DOHH2 (cell line): ENCODE measurements around the gene HYOU1.

Experiments used
- H3F3A ChIP-seq: fragments of 200-600 bp; sonication (generic), shearing (Covaris generic); 2 replicates; pipeline ENCODE4 v1.6.0; 2016; ENCODE audit warnings: antibody characterized with exemption, mild to moderate bottlenecking; ENCODE audit not compliant: control insufficient read depth, insufficient read depth
- H3K27ac ChIP-seq: fragments of 200-600 bp; sonication (generic); 2 replicates; pipeline ENCODE4 v1.5.1; 2014; ENCODE audit warnings: low read depth, mild to moderate bottlenecking, low read length, moderate library complexity
- H3K27me3 ChIP-seq: fragments of 200-600 bp; sonication (generic); 2 replicates; pipeline ENCODE4 v1.6.1; 2014; ENCODE audit warnings: mild to moderate bottlenecking, low read length, mixed read lengths; ENCODE audit not compliant: control insufficient read depth
- H3K36me3 ChIP-seq: fragments of 200-600 bp; sonication (generic); 2 replicates; pipeline ENCODE4 v1.6.1; 2014; ENCODE audit warnings: mild to moderate bottlenecking, low read length, moderate library complexity, mixed read lengths; ENCODE audit not compliant: control insufficient read depth
- H3K4me1 ChIP-seq: fragments of 200-600 bp; sonication (generic); 2 replicates; pipeline ENCODE4 v1.6.1; 2014; ENCODE audit warnings: mild to moderate bottlenecking, low read length, mixed read lengths; ENCODE audit not compliant: control insufficient read depth
- H3K4me2 ChIP-seq: fragments of 200-600 bp; sonication (generic); 2 replicates; pipeline ENCODE4 v1.6.0; 2014; ENCODE audit warnings: mild to moderate bottlenecking, low read length, moderate library complexity
- H3K4me3 ChIP-seq: fragments of 200-600 bp; sonication (generic); 2 replicates; pipeline ENCODE4 v1.5.1; 2014; ENCODE audit warnings: mild to moderate bottlenecking, low read length, mixed read lengths
- H3K79me2 ChIP-seq: fragments of 200-600 bp; sonication (generic); 2 replicates; pipeline ENCODE4 v1.6.1; 2014; ENCODE audit warnings: mild to moderate bottlenecking, low read length, mixed read lengths; ENCODE audit not compliant: control insufficient read depth
- H3K9me2 ChIP-seq: fragments of 200-600 bp; sonication (generic); replicated peaks from 2 replicates; pipeline ENCODE4 v1.6.1; 2014; ENCODE audit warnings: mild to moderate bottlenecking, low read length, mixed read lengths; ENCODE audit not compliant: control insufficient read depth
- H3K9me3 ChIP-seq: fragments of 200-600 bp; sonication (generic); 2 replicates; pipeline ENCODE4 v1.6.1; 2014; ENCODE audit warnings: antibody characterized with exemption, low read length, mixed read lengths; ENCODE audit not compliant: control insufficient read depth, insufficient read depth
- H4K20me1 ChIP-seq: fragments of 200-600 bp; sonication (generic); 2 replicates; pipeline ENCODE4 v1.6.0; 2014; ENCODE audit warnings: low read depth, mild to moderate bottlenecking, antibody characterized with exemption, low read length, moderate library complexity; ENCODE audit not compliant: control insufficient read depth, insufficient read depth
- CTCF ChIP-seq: fragments of 200-600 bp; sonication (generic); IDR thresholded peaks from one replicate; pipeline ENCODE4 v1.5.1; 2014; ENCODE audit warnings: antibody characterized with exemption, mild to moderate bottlenecking, low read depth, low read length; ENCODE audit not compliant: poor library complexity, severe bottlenecking
- EZH2phosphoT487 ChIP-seq: fragments of 200-600 bp; sonication (generic); IDR thresholded peaks from 2 replicates; pipeline ENCODE4 v1.6.1; 2017; ENCODE audit warnings: borderline replicate concordance, mild to moderate bottlenecking, antibody characterized with exemption, low read length, moderate library complexity, mixed read lengths

The HYOU1 gene

GRCh38 chr11:119016216-119017009, 40.6 kb downstream of the HYOU1 start:
- H3K27me3 ChIP-seq = peaks cover 3% of the 10 kb centered on the region; the same call in 1 of the 2 replicates
- peak overlapping the region; percentile 77 for H3K4me2 ChIP-seq
- no peaks in the 10 kb centered on the region for H3K9me2 ChIP-seq
- peaks cover 72% of the 10 kb centered on the region for H3K36me3 ChIP-seq
- peaks cover 6% of the 10 kb centered on the region; the same call in 1 of the 2 replicates for H4K20me1 ChIP-seq
- no peaks in the 10 kb centered on the region for H3K9me3 ChIP-seq
- peaks cover 60% of the 10 kb centered on the region for H3F3A ChIP-seq
- H3K4me3 ChIP-seq = peak overlapping the region; percentile 96
- H3K4me1 ChIP-seq = peaks cover 33% of the 10 kb centered on the region
- H3K27ac ChIP-seq = peak overlapping the region; percentile 93
- H3K79me2 ChIP-seq = peaks cover 62% of the 10 kb centered on the region
- no peak for TF ChIP-seq EZH2phosphoT487

GRCh38 chr11:119015054-119015611, 41.9 kb downstream of the HYOU1 start:
- no peak for TF ChIP-seq CTCF
- TF ChIP-seq EZH2phosphoT487 = no peak
- peaks cover 61% of the 10 kb centered on the region for H3F3A ChIP-seq
- peaks cover 49% of the 10 kb centered on the region for H3K79me2 ChIP-seq
- H3K9me2 ChIP-seq = no peaks in the 10 kb centered on the region
- H3K4me1 ChIP-seq = peaks cover 22% of the 10 kb centered on the region
- peaks cover 6% of the 10 kb centered on the region; the same call in 1 of the 2 replicates for H4K20me1 ChIP-seq
- peaks cover 71% of the 10 kb centered on the region for H3K36me3 ChIP-seq
- no peaks in the 10 kb centered on the region for H3K9me3 ChIP-seq
- H3K27me3 ChIP-seq = peaks cover 3% of the 10 kb centered on the region; the same call in 1 of the 2 replicates
- H3K27ac ChIP-seq = no peak overlapping the region
- H3K4me3 ChIP-seq = no peak overlapping the region
- H3K4me2 ChIP-seq = no peak overlapping the region

- H3K79me2 ChIP-seq = peaks cover 41% of the 10 kb centered on the region
- H3K9me3 ChIP-seq = no peaks in the 10 kb centered on the region
- no peak overlapping the region for H3K4me3 ChIP-seq
- H3K27me3 ChIP-seq = peaks cover 3% of the 10 kb centered on the region; the same call in 1 of the 2 replicates
- no peak overlapping the region for H3K4me2 ChIP-seq
- TF ChIP-seq CTCF = no peak
- TF ChIP-seq EZH2phosphoT487 = no peak
- no peak overlapping the region for H3K27ac ChIP-seq
- H3K9me2 ChIP-seq = no peaks in the 10 kb centered on the region
- H3F3A ChIP-seq = peaks cover 64% of the 10 kb centered on the region
- H3K4me1 ChIP-seq = peaks cover 16% of the 10 kb centered on the region
- H4K20me1 ChIP-seq = peaks cover 6% of the 10 kb centered on the region; the same call in 1 of the 2 replicates
- peaks cover 73% of the 10 kb centered on the region for H3K36me3 ChIP-seq
Measured at GRCh38 chr11:119014209-119014924, 42.6 kb downstream of the HYOU1 start.
